ENCODE measurements around the gene CDHR2.

CDHR2 gene

GRCh38 chr5:176628406-176629228, 79.5 kb downstream of the CDHR2 start:
- TF ChIP-seq ZBTB7A (IDR thresholded peaks at IDR 0.05; ENCODE audit: low read depth) (no peak), NFIC (IDR thresholded peaks at IDR 0.05) (no peak), YY1 (IDR thresholded peaks at IDR 0.05; ENCODE audit: low read depth) (no peak), USF1 (IDR thresholded peaks at IDR 0.05) (no peak), REST (IDR thresholded peaks at IDR 0.05; ENCODE audit: low read depth) (no peak), CREB1 (IDR thresholded peaks at IDR 0.05; ENCODE audit: low read depth) (no peak), MAX (IDR thresholded peaks at IDR 0.05) (no peak), EGR1 (IDR thresholded peaks at IDR 0.05) (no peak), TCF12 (IDR thresholded peaks at IDR 0.05; ENCODE audit: low read depth) (no peak), EP300 (IDR thresholded peaks at IDR 0.05; ENCODE audit: borderline replicate concordance) (no peak), TAF1 (IDR thresholded peaks at IDR 0.05; ENCODE audit: low read depth) (no peak), RAD21 (IDR thresholded peaks at IDR 0.05; ENCODE audit: low read depth) (no peak), TEAD4 (IDR thresholded peaks at IDR 0.05) (no peak), FOXM1 (IDR thresholded peaks at IDR 0.05; ENCODE audit: borderline replicate concordance, low read depth) (no peak), CEBPB (IDR thresholded peaks at IDR 0.05) (no peak)

GRCh38 chr5:176629317-176629852, 80.2 kb downstream of the CDHR2 start:
- TF ChIP-seq NFIC (IDR thresholded peaks at IDR 0.05), result no peak
- no peak for TF ChIP-seq YY1 (IDR thresholded peaks at IDR 0.05; ENCODE audit: low read depth)
- no peak for TF ChIP-seq CEBPB (IDR thresholded peaks at IDR 0.05)
- no peak for TF ChIP-seq USF1 (IDR thresholded peaks at IDR 0.05)
- no peak for TF ChIP-seq ZBTB7A (IDR thresholded peaks at IDR 0.05; ENCODE audit: low read depth)
- no peak for TF ChIP-seq TEAD4 (IDR thresholded peaks at IDR 0.05)
- TF ChIP-seq MAX (IDR thresholded peaks at IDR 0.05), result no peak
- no peak for TF ChIP-seq TCF12 (IDR thresholded peaks at IDR 0.05; ENCODE audit: low read depth)
- TF ChIP-seq EP300 (IDR thresholded peaks at IDR 0.05; ENCODE audit: borderline replicate concordance), result no peak
- no peak for TF ChIP-seq EGR1 (IDR thresholded peaks at IDR 0.05)
- TF ChIP-seq FOXM1 (IDR thresholded peaks at IDR 0.05; ENCODE audit: borderline replicate concordance, low read depth), result no peak
- no peak for TF ChIP-seq REST (IDR thresholded peaks at IDR 0.05; ENCODE audit: low read depth)
- no peak for TF ChIP-seq CREB1 (IDR thresholded peaks at IDR 0.05; ENCODE audit: low read depth)
- no peak for TF ChIP-seq RAD21 (IDR thresholded peaks at IDR 0.05; ENCODE audit: low read depth)
- TF ChIP-seq TAF1 (IDR thresholded peaks at IDR 0.05; ENCODE audit: low read depth), result no peak

- TF ChIP-seq ZBTB7A (IDR thresholded peaks at IDR 0.05; ENCODE audit: low read depth), result 0 out of 2 replicates have a peak, but pooled peaks have one; percentile 23
- TF ChIP-seq FOXM1 (IDR thresholded peaks at IDR 0.05; ENCODE audit: borderline replicate concordance, low read depth), result no peak
- no peak for TF ChIP-seq EGR1 (IDR thresholded peaks at IDR 0.05)
- TF ChIP-seq REST (IDR thresholded peaks at IDR 0.05; ENCODE audit: low read depth), result no peak
- no peak for TF ChIP-seq USF1 (IDR thresholded peaks at IDR 0.05)
- peak; percentile 41; the same call in 1 of the 2 replicates for TF ChIP-seq MAX (IDR thresholded peaks at IDR 0.05)
Measured at GRCh38 chr5:176629853-176630680, 80.9 kb downstream of the CDHR2 start, which contains the start of the genes EIF4E1B and SNCB. EIF4E1B (plus strand) TSS chr5:176630675; CDS start chr5:176642788, 12,113 bp downstream. SNCB (minus strand) TSS chr5:176630534; CDS start chr5:176629654, 880 bp downstream.
